ENCODE measurements around the gene ZC3H8.

The ZC3H8 gene

GRCh38 chr2:112194482-112194881 lies 60.4 kb downstream of the ZC3H8 start:
- DNase-seq, result no peak

- no peak for DNase-seq
Measured at GRCh38 chr2:112194028-112194427, 60.8 kb downstream of the ZC3H8 start.

- no peak for DNase-seq
Measured at GRCh38 chr2:112189001-112189556, 65.8 kb downstream of the ZC3H8 start.

- no peak for DNase-seq
Measured at GRCh38 chr2:112187805-112188596, 66.8 kb downstream of the ZC3H8 start.

GRCh38 chr2:112187046-112187715 lies 67.7 kb downstream of the ZC3H8 start:
- no peak for DNase-seq

GRCh38 chr2:112185131-112185530 lies 69.7 kb downstream of the ZC3H8 start:
- DNase-seq, result no peak

- no peak for DNase-seq
Measured at GRCh38 chr2:112184121-112184520, 70.7 kb downstream of the ZC3H8 start.

- DNase-seq, result peak in 1 of 3 experiments; percentile 4
Measured at GRCh38 chr2:112183327-112184025, 71.4 kb downstream of the ZC3H8 start.

- DNase-seq, result peak; percentile 90 to 98 (median 91)
Measured at GRCh38 chr2:112182581-112183034, 72.2 kb downstream of the ZC3H8 start.

- peak; percentile 62 to 90 (median 90) for DNase-seq
Measured at GRCh38 chr2:112181571-112182290, 73.1 kb downstream of the ZC3H8 start.

GRCh38 chr2:112175958-112176573 lies 78.8 kb downstream of the ZC3H8 start:
- no peak for DNase-seq

GRCh38 chr2:112175333-112175732 lies 79.5 kb downstream of the ZC3H8 start:
- no peak for DNase-seq

GRCh38 chr2:112174383-112174782 lies 80.5 kb downstream of the ZC3H8 start:
- no peak for DNase-seq

- DNase-seq, result no peak
Measured at GRCh38 chr2:112173646-112174319, 81.1 kb downstream of the ZC3H8 start.

GRCh38 chr2:112170495-112170894 lies 84.3 kb downstream of the ZC3H8 start:
- DNase-seq, result no peak

GRCh38 chr2:112168422-112169124 lies 86.3 kb downstream of the ZC3H8 start:
- no peak for DNase-seq

GRCh38 chr2:112166806-112167499 lies 87.9 kb downstream of the ZC3H8 start:
- DNase-seq, result no peak

- no peak for DNase-seq
Measured at GRCh38 chr2:112165296-112165695, 89.5 kb downstream of the ZC3H8 start.

GRCh38 chr2:112164876-112165275 lies 90.0 kb downstream of the ZC3H8 start:
- no peak for DNase-seq

- no peak for DNase-seq
Measured at GRCh38 chr2:112163541-112163981, 91.3 kb downstream of the ZC3H8 start.

Measured in NCI-H1417 (cell line).